Mesenchymal stem cell (in vitro differentiated cells and primary cell): ENCODE data around the gene PPFIBP2.

Experiments used
- DNase-seq: peaks from one replicate; pipeline ENCODE4 v3.0.0-alpha.2; 2013
- H2AFZ ChIP-seq: one replicate; pipeline ENCODE4 v1.6.1; 2013; ENCODE audit warnings: low read depth, mild to moderate bottlenecking, control low read depth, inconsistent platforms, low read length, moderate library complexity
- H2AK5ac ChIP-seq: 2 replicates; pipeline ENCODE4 v1.6.1; 2013; ENCODE audit warnings: low read length, moderate library complexity, mild to moderate bottlenecking, inconsistent platforms; ENCODE audit not compliant: severe bottlenecking
- H2BK120ac ChIP-seq: one replicate; pipeline ENCODE4 v1.6.1; 2013; ENCODE audit warnings: low read depth, mild to moderate bottlenecking, inconsistent platforms, low read length, moderate library complexity
- H2BK12ac ChIP-seq, 2 experiments: one replicate each; pipeline ENCODE4 v1.6.1; 2013; ENCODE audit warnings: inconsistent platforms in 2 of 2, low read length in 2 of 2, mild to moderate bottlenecking in 2 of 2, moderate library complexity in 2 of 2, control low read depth in 1 of 2
- H2BK15ac ChIP-seq: one replicate; pipeline ENCODE4 v1.6.1; 2013; ENCODE audit warnings: mild to moderate bottlenecking, low read depth, inconsistent platforms; ENCODE audit not compliant: poor library complexity, severe bottlenecking
- H2BK5ac ChIP-seq: 2 replicates; pipeline ENCODE4 v1.6.1; 2013; ENCODE audit warnings: low read depth, mild to moderate bottlenecking, low read length, control low read depth, inconsistent platforms; ENCODE audit not compliant: poor library complexity, severe bottlenecking
- H3K14ac ChIP-seq, 2 experiments: one replicate each; pipeline ENCODE4 v1.6.1; 2013; ENCODE audit warnings: inconsistent platforms in 2 of 2, low read length in 2 of 2, control low read depth in 1 of 2, mild to moderate bottlenecking in 1 of 2, moderate library complexity in 1 of 2
- H3K18ac ChIP-seq, 2 experiments: one replicate each; pipeline ENCODE4 v1.6.1; 2013; ENCODE audit warnings: inconsistent platforms in 2 of 2, low read length in 2 of 2, control low read depth in 1 of 2, low read depth in 1 of 2, mild to moderate bottlenecking in 1 of 2
- H3K23ac ChIP-seq, 2 experiments: one replicate each; pipeline ENCODE4 v1.6.1; 2013; ENCODE audit warnings: inconsistent platforms in 2 of 2, low read length in 2 of 2, mild to moderate bottlenecking in 2 of 2, moderate library complexity in 2 of 2, control low read depth in 1 of 2
- H3K27ac ChIP-seq: 2 replicates; pipeline ENCODE4 v1.5.1; 2013; ENCODE audit warnings: mild to moderate bottlenecking, moderate library complexity, low read length, control low read depth, inconsistent platforms; ENCODE audit not compliant: poor library complexity, severe bottlenecking
- H3K27me3 ChIP-seq, 2 experiments: 2 replicates each; pipeline versions ENCODE4 v1.6.1 to v1.7.0; 2013; ENCODE audit warnings: low read length in 2 of 2, mild to moderate bottlenecking in 2 of 2, moderate library complexity in 2 of 2, control low read depth in 1 of 2, inconsistent platforms in 1 of 2; ENCODE audit not compliant: control insufficient read depth in 1 of 2, insufficient read depth in 1 of 2
- H3K36me3 ChIP-seq, 2 experiments: 2 replicates each; pipeline versions ENCODE4 v1.6.1 to v1.7.0; 2013; ENCODE audit warnings: low read length in 2 of 2, control low read depth in 1 of 2, inconsistent platforms in 1 of 2, low read depth in 1 of 2, mild to moderate bottlenecking in 1 of 2; ENCODE audit not compliant: insufficient read depth in 2 of 2, control insufficient read depth in 1 of 2
- H3K4ac ChIP-seq, 2 experiments: one replicate each; pipeline ENCODE4 v1.6.1; 2013; ENCODE audit warnings: inconsistent platforms in 2 of 2, low read length in 2 of 2, mild to moderate bottlenecking in 2 of 2, moderate library complexity in 2 of 2, control low read depth in 1 of 2, low read depth in 1 of 2
- H3K4me1 ChIP-seq: 2 replicates; pipeline ENCODE4 v1.6.1; 2013; ENCODE audit warnings: low read depth, low read length, control low read depth; ENCODE audit not compliant: control insufficient read depth, insufficient read depth
- H3K4me2 ChIP-seq: 2 replicates; pipeline ENCODE4 v1.6.1; 2013; ENCODE audit warnings: low read length, mild to moderate bottlenecking, inconsistent platforms; ENCODE audit not compliant: poor library complexity, severe bottlenecking
- H3K4me3 ChIP-seq, 2 experiments: 2 replicates each; pipeline versions ENCODE4 v1.5.1 to v1.7.0; 2013; ENCODE audit warnings: low read length in 2 of 2, mild to moderate bottlenecking in 2 of 2, control low read depth in 1 of 2, low read depth in 1 of 2; ENCODE audit not compliant: insufficient read depth in 1 of 2
- H3K79me1 ChIP-seq: replicated peaks from 2 replicates; pipeline ENCODE4 v1.6.1; 2013; ENCODE audit warnings: mild to moderate bottlenecking, control low read depth, low read length, inconsistent platforms; ENCODE audit not compliant: poor library complexity, severe bottlenecking
- H3K9ac ChIP-seq: 2 replicates; pipeline ENCODE4 v1.7.0; 2013; ENCODE audit warnings: mild to moderate bottlenecking, low read length, moderate library complexity
- H3K9me3 ChIP-seq: 2 replicates; pipeline ENCODE4 v1.7.0; 2013; ENCODE audit warnings: mild to moderate bottlenecking, low read length; ENCODE audit not compliant: control insufficient read depth
- H4K8ac ChIP-seq: one replicate; pipeline ENCODE4 v1.6.1; 2013; ENCODE audit warnings: inconsistent platforms, mild to moderate bottlenecking, low read length, moderate library complexity
- H4K91ac ChIP-seq: one replicate; pipeline ENCODE4 v1.6.1; 2013; ENCODE audit warnings: mild to moderate bottlenecking, low read length, inconsistent platforms
- WGBS: methylation state at CpG from one replicate; pipeline ENCODE4 v1.1.7; 2013; ENCODE audit warnings: mixed read lengths; 5-methylcytosine and 5-hydroxymethylcytosine counted together

Gene PPFIBP2

DNA sequence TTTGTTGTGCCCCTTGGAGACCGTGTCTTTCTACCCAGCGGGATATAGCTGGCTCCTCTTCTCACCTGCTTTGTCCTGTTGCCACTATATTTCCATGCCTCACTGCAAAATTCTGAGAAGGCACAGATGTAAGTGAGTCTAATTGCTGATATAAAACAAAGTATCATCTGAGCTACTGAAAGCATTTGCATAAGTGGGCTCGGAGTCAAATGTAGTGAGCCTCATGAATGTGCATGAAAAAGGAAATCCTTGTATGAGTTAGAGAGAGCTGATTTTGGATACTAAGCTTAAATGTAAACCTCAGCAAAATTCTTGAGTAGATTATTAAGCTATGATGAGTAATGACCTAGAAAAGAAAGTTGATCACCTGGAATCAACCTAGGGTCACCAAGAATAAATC, 178.6 kb downstream of the PPFIBP2 start:
- H3K9me3 ChIP-seq: no peaks in the 10 kb centered on the region
- no peak overlapping the region for H2BK12ac ChIP-seq
- H4K8ac ChIP-seq: no peak overlapping the region
- no peak overlapping the region for H3K18ac ChIP-seq
- WGBS: 87% methylated on average over 3 of the region's 3 CpGs
- no peak overlapping the region for H3K14ac ChIP-seq
- no peak for DNase-seq
- no peak overlapping the region for H3K23ac ChIP-seq
- no peak overlapping the region for H3K27ac ChIP-seq
- no peaks in the 10 kb centered on the region for H3K36me3 ChIP-seq
- no peak overlapping the region for H2AK5ac ChIP-seq
- H2BK5ac ChIP-seq: no peak overlapping the region
- H3K79me1 ChIP-seq: no peaks in the 10 kb centered on the region
- H3K4ac ChIP-seq: no peak overlapping the region
- H3K4me2 ChIP-seq: no peak overlapping the region
- H2BK15ac ChIP-seq: no peak overlapping the region
- no peak overlapping the region for H2BK120ac ChIP-seq
- no peak overlapping the region for H2AFZ ChIP-seq
- H3K27me3 ChIP-seq: peaks cover 20 to 33% of the 10 kb centered on the region in 2 experiments
- H4K91ac ChIP-seq: no peak overlapping the region
- no peaks in the 10 kb centered on the region for H3K4me1 ChIP-seq
- H3K9ac ChIP-seq: no peak overlapping the region
- H3K4me3 ChIP-seq: no peak overlapping the region

DNA sequence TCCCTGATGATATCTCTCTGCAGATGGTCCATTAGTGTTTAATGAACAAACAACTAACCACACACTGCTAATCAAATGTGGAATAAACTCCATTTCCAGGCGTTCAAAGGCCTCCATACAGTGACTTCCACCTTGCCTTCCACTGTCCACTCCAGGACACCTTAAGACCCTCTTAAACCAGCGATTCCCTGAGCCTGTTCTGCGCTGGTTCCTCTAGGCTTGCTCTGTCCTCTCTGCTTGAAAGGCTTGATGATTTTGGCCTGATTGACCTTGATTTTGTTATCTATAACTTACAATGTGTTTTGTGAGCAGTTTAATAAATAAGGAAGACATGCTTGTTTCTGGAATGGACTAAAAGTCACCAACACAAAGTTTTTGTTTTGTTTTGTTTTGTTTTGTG, 180.4 kb downstream of the PPFIBP2 start:
- H3K14ac ChIP-seq: no peak overlapping the region
- no peak overlapping the region for H3K18ac ChIP-seq
- WGBS: 92% methylated on average over 3 of the region's 3 CpGs
- no peaks in the 10 kb centered on the region for H3K79me1 ChIP-seq
- no peak overlapping the region for H3K27ac ChIP-seq
- H2AFZ ChIP-seq: no peak overlapping the region
- no peak overlapping the region for H2BK12ac ChIP-seq
- peaks cover 20 to 39% of the 10 kb centered on the region in 2 experiments for H3K27me3 ChIP-seq
- peak overlapping the region in 1 of 2 experiments; percentile 36 for H3K4me3 ChIP-seq
- no peak overlapping the region for H4K8ac ChIP-seq
- H2BK5ac ChIP-seq: no peak overlapping the region
- DNase-seq: peak; percentile 8
- H3K23ac ChIP-seq: no peak overlapping the region
- no peak overlapping the region for H2BK120ac ChIP-seq
- H3K9ac ChIP-seq: no peak overlapping the region
- no peak overlapping the region for H2BK15ac ChIP-seq
- no peak overlapping the region for H3K4ac ChIP-seq
- H2AK5ac ChIP-seq: no peak overlapping the region
- H3K4me1 ChIP-seq: no peaks in the 10 kb centered on the region
- H3K9me3 ChIP-seq: no peaks in the 10 kb centered on the region
- H3K36me3 ChIP-seq: no peaks in the 10 kb centered on the region
- H3K4me2 ChIP-seq: no peak overlapping the region
- no peak overlapping the region for H4K91ac ChIP-seq

DNA sequence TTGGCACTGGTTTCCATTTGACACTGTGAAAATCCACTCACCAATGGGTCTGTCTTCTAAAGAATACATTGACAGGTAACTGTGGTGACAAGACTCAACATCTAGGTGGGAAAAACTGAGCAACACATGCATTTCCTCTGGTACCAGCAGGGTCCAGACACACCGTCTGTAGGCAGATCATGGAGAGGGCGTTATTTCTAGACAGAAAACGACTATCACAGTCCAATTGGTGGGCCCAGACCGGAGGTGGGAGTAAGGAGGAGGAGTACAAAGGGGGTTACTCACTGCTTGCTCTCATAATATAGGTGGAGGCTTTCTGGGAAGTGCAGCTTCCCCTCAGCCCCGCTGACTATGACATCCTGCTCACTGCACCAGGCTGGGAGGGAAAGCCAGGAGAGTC, 182.6 kb downstream of the PPFIBP2 start:
- peaks cover 22 to 39% of the 10 kb centered on the region in 2 experiments for H3K27me3 ChIP-seq
- H3K79me1 ChIP-seq: no peaks in the 10 kb centered on the region
- no peaks in the 10 kb centered on the region for H3K36me3 ChIP-seq
- no peak overlapping the region for H3K23ac ChIP-seq
- no peaks in the 10 kb centered on the region for H3K9me3 ChIP-seq
- WGBS: 65% methylated on average over 5 of the region's 5 CpGs
- no peak overlapping the region for H3K18ac ChIP-seq
- H2BK120ac ChIP-seq: no peak overlapping the region
- no peak overlapping the region for H3K27ac ChIP-seq
- no peak overlapping the region for H2AFZ ChIP-seq
- no peak overlapping the region for H3K4me3 ChIP-seq
- no peak overlapping the region for H4K91ac ChIP-seq
- no peak for DNase-seq
- H2BK12ac ChIP-seq: no peak overlapping the region
- H3K9ac ChIP-seq: no peak overlapping the region
- no peak overlapping the region for H2AK5ac ChIP-seq
- no peaks in the 10 kb centered on the region for H3K4me1 ChIP-seq
- H3K14ac ChIP-seq: no peak overlapping the region
- no peak overlapping the region for H2BK5ac ChIP-seq
- no peak overlapping the region for H4K8ac ChIP-seq
- no peak overlapping the region for H3K4ac ChIP-seq
- no peak overlapping the region for H3K4me2 ChIP-seq
- H2BK15ac ChIP-seq: no peak overlapping the region
